OCI-LY1 (cell line): Measurements from ENCODE around the gene BBS9.

Source experiments
- H2AFZ ChIP-seq: fragments of 200-600 bp; sonication (generic), shearing (Covaris generic); 2 replicates; pipeline ENCODE4 v1.6.0; 2014; ENCODE audit warnings: antibody characterized with exemption, mild to moderate bottlenecking, low read length
- H3F3A ChIP-seq: fragments of 200-600 bp; sonication (generic), shearing (Covaris generic); 2 replicates; pipeline ENCODE4 v1.6.0; 2014; ENCODE audit warnings: mild to moderate bottlenecking, antibody characterized with exemption, low read length, moderate library complexity; ENCODE audit not compliant: insufficient read depth
- H3K27ac ChIP-seq: fragments of 200-600 bp; sonication (generic); 2 replicates; pipeline ENCODE4 v1.5.1; 2014; ENCODE audit warnings: low read length, mixed run types, mild to moderate bottlenecking, low read depth; ENCODE audit not compliant: poor library complexity, severe bottlenecking
- H3K27me3 ChIP-seq: fragments of 200-600 bp; sonication (generic); 2 replicates; pipeline ENCODE4 v1.6.0; 2014; ENCODE audit warnings: antibody characterized with exemption, mild to moderate bottlenecking, low read length, moderate library complexity; ENCODE audit not compliant: insufficient read depth
- H3K36me3 ChIP-seq: fragments of 200-600 bp; sonication (generic); 2 replicates; pipeline ENCODE4 v1.6.1; 2014; ENCODE audit warnings: mild to moderate bottlenecking, antibody characterized with exemption, low read length, moderate library complexity, mixed read lengths; ENCODE audit not compliant: insufficient read depth
- H3K4me1 ChIP-seq: fragments of 200-600 bp; sonication (generic); 2 replicates; pipeline ENCODE4 v1.5.1; 2014; ENCODE audit warnings: mild to moderate bottlenecking, low read length, moderate library complexity; ENCODE audit not compliant: insufficient read depth, severe bottlenecking
- H3K4me2 ChIP-seq: fragments of 200-600 bp; sonication (generic), shearing (Covaris generic); 2 replicates; pipeline ENCODE4 v1.6.1; 2014; ENCODE audit warnings: low read length
- H3K4me3 ChIP-seq: fragments of 200-600 bp; sonication (generic); 2 replicates; pipeline ENCODE4 v1.5.1; 2014; ENCODE audit warnings: low read length, low read depth, mild to moderate bottlenecking, mixed read lengths; ENCODE audit not compliant: poor library complexity, severe bottlenecking
- H3K79me2 ChIP-seq: fragments of 200-600 bp; shearing (Covaris generic); 2 replicates; pipeline ENCODE4 v1.6.1; 2016; ENCODE audit warnings: mixed run types, low read length, mixed read lengths; ENCODE audit not compliant: insufficient read depth
- H3K9ac ChIP-seq: fragments of 200-600 bp; sonication (generic), shearing (Covaris generic); 2 replicates; pipeline ENCODE4 v1.6.1; 2014; ENCODE audit warnings: mild to moderate bottlenecking, low read length, mixed read lengths
- H3K9me2 ChIP-seq: fragments of 200-600 bp; sonication (generic), shearing (Covaris generic); 2 replicates; pipeline ENCODE4 v1.6.1; 2014; ENCODE audit warnings: low read depth, mild to moderate bottlenecking, low read length, mixed read lengths
- H3K9me3 ChIP-seq: fragments of 200-600 bp; shearing (Covaris generic); 2 replicates; pipeline ENCODE4 v1.6.1; 2014; ENCODE audit warnings: low read length, mixed read lengths
- H4K20me1 ChIP-seq: fragments of 200-600 bp; sonication (generic), shearing (Covaris generic); 2 replicates; pipeline ENCODE4 v1.6.0; 2016; ENCODE audit warnings: mild to moderate bottlenecking, low read length; ENCODE audit not compliant: insufficient read depth
- EZH2 ChIP-seq: fragments of 200-600 bp; sonication (generic), shearing (Covaris generic); IDR thresholded peaks from 2 replicates; pipeline ENCODE4 v1.8.0; 2017; ENCODE audit warnings: borderline replicate concordance, mixed run types, mild to moderate bottlenecking, antibody characterized with exemption, low read length, moderate library complexity, mixed read lengths
- TF ChIP-seq, protein P1 (sequence below): fragments of 200-600 bp; sonication (generic), shearing (Covaris generic); IDR thresholded peaks from 2 replicates; pipeline ENCODE4 v1.5.1; 2017; ENCODE audit warnings: mild to moderate bottlenecking, antibody characterized with exemption, low read length, moderate library complexity, mixed read lengths

The BBS9 gene

DNA sequence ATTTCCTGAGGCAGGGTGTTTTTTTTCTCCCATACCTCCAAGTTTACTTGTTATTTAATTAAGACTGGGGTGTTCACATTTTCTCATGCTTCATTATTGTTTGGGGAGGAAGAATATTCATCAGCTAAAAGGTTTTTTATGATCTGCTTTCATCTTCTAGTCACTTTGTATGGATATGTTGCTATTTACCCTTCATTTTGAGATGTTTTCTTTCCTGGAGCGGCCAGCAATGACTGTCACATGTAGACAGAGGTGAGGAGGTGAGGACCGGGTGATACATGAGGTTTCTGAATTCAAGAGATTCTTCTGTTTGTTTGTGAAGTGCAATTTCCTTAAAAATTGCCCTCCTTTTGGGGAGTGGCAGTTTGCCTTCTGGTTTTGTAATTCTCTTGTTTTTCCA is 514.2 kb downstream of the BBS9 start:
- H3K9ac ChIP-seq = no peak overlapping the region
- TF ChIP-seq EZH2 = no peak
- TF ChIP-seq, protein P1, sequence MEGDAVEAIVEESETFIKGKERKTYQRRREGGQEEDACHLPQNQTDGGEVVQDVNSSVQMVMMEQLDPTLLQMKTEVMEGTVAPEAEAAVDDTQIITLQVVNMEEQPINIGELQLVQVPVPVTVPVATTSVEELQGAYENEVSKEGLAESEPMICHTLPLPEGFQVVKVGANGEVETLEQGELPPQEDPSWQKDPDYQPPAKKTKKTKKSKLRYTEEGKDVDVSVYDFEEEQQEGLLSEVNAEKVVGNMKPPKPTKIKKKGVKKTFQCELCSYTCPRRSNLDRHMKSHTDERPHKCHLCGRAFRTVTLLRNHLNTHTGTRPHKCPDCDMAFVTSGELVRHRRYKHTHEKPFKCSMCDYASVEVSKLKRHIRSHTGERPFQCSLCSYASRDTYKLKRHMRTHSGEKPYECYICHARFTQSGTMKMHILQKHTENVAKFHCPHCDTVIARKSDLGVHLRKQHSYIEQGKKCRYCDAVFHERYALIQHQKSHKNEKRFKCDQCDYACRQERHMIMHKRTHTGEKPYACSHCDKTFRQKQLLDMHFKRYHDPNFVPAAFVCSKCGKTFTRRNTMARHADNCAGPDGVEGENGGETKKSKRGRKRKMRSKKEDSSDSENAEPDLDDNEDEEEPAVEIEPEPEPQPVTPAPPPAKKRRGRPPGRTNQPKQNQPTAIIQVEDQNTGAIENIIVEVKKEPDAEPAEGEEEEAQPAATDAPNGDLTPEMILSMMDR = no peak
- H3F3A ChIP-seq = no peaks in the 10 kb centered on the region
- no peak overlapping the region for H3K4me2 ChIP-seq
- H3K79me2 ChIP-seq = no peaks in the 10 kb centered on the region
- no peaks in the 10 kb centered on the region for H3K9me3 ChIP-seq
- H3K4me3 ChIP-seq = no peak overlapping the region
- H3K27me3 ChIP-seq = no peaks in the 10 kb centered on the region
- no peaks in the 10 kb centered on the region for H3K36me3 ChIP-seq
- H3K9me2 ChIP-seq = no peaks in the 10 kb centered on the region
- no peak overlapping the region for H3K27ac ChIP-seq
- no peak overlapping the region for H2AFZ ChIP-seq
- H4K20me1 ChIP-seq = no peaks in the 10 kb centered on the region
- no peaks in the 10 kb centered on the region for H3K4me1 ChIP-seq

DNA sequence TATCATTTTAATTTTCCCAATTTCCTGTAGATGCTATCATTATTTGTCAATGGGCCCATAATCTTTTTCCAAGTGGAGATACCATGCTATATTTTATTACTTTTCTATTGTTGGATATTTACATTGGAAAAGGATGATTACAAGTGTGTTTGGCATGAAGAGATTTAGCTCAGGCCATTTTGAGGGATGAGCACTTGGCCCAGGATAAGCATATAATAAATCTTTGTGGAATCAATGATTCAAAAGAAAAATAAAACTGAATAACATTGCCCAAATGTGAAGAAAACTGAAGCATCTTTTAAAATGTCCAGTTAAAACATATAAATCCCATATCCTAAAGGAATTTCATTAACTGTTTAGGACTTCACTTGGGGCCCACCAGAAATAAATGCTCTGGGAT is 515.1 kb downstream of the BBS9 start:
- Histone ChIP-seq H3K27me3 (no peaks in the 10 kb centered on the region), H3K4me1 (no peaks in the 10 kb centered on the region), H3K27ac (no peak overlapping the region), H3K79me2 (no peaks in the 10 kb centered on the region), H2AFZ (no peak overlapping the region), H3K36me3 (no peaks in the 10 kb centered on the region), H3F3A (no peaks in the 10 kb centered on the region), H3K9me2 (no peaks in the 10 kb centered on the region), H3K4me2 (no peak overlapping the region), H4K20me1 (no peaks in the 10 kb centered on the region), H3K9me3 (no peaks in the 10 kb centered on the region), H3K4me3 (no peak overlapping the region), H3K9ac (no peak overlapping the region)
- TF ChIP-seq, protein P1 = no peak
- TF ChIP-seq EZH2 = no peak

DNA sequence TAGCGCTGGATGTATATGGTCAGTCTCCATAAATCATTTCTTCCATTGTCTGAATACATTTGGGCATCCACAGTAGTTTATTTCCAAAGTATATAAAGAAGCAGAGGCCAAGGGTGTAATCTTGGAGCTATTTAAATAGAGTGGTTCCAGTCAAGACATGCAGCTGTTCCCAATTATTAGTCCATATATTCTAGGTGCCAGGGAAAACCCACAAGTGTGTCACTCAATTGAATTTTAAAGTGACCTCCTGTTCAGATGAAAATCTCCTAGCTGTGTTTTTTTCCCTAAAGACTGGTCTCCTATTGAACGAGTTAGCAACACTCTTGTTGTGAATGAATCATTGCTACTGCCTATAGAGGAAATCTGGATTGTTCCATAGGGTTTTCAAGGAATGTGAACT is 515.7 kb downstream of the BBS9 start:
- H3K9ac ChIP-seq = no peak overlapping the region
- no peak overlapping the region for H2AFZ ChIP-seq
- H3K27ac ChIP-seq = no peak overlapping the region
- no peaks in the 10 kb centered on the region for H3K9me2 ChIP-seq
- no peaks in the 10 kb centered on the region for H4K20me1 ChIP-seq
- no peak overlapping the region for H3K4me3 ChIP-seq
- H3F3A ChIP-seq = no peaks in the 10 kb centered on the region
- H3K4me1 ChIP-seq = no peaks in the 10 kb centered on the region
- TF ChIP-seq, protein P1 = no peak
- TF ChIP-seq EZH2 = no peak
- H3K9me3 ChIP-seq = no peaks in the 10 kb centered on the region
- H3K4me2 ChIP-seq = no peak overlapping the region
- H3K36me3 ChIP-seq = no peaks in the 10 kb centered on the region
- no peaks in the 10 kb centered on the region; the same call in 1 of the 2 replicates for H3K27me3 ChIP-seq
- no peaks in the 10 kb centered on the region for H3K79me2 ChIP-seq
